ENCODE measurements around the gene MCOLN1. TPM values are rescaled to one million over a fixed set of nuclear protein-coding genes. Genes with fewer than 3 reads are reported as not detected.

MCOLN1 gene
- total and polyA plus RNA-seq, 2 of the 8 experiments (the other 6 are each of a cell fraction or from before 2014, with no cell fraction given) = 19.1 to 40.0 TPM

GRCh38 chr19:7545904-7546303 is 23.5 kb downstream of the MCOLN1 start (continued):
- TF ChIP-seq, protein P1, sequence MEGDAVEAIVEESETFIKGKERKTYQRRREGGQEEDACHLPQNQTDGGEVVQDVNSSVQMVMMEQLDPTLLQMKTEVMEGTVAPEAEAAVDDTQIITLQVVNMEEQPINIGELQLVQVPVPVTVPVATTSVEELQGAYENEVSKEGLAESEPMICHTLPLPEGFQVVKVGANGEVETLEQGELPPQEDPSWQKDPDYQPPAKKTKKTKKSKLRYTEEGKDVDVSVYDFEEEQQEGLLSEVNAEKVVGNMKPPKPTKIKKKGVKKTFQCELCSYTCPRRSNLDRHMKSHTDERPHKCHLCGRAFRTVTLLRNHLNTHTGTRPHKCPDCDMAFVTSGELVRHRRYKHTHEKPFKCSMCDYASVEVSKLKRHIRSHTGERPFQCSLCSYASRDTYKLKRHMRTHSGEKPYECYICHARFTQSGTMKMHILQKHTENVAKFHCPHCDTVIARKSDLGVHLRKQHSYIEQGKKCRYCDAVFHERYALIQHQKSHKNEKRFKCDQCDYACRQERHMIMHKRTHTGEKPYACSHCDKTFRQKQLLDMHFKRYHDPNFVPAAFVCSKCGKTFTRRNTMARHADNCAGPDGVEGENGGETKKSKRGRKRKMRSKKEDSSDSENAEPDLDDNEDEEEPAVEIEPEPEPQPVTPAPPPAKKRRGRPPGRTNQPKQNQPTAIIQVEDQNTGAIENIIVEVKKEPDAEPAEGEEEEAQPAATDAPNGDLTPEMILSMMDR (IDR thresholded peaks at IDR 0.05; ENCODE audit: control extremely low read depth in 1 of 3, insufficient read depth in 1 of 3, low read depth in 1 of 3, low read length in 3 of 3) = no peak
- TF ChIP-seq PHF8 (conservative IDR thresholded peaks at IDR 0.05; ENCODE audit: low read depth, low read length) (no peak), YY1 (IDR thresholded peaks at IDR 0.05; ENCODE audit: low read depth, low read length) (no peak), BACH1 (IDR thresholded peaks at IDR 0.05; ENCODE audit: low read length) (no peak), RXRA (IDR thresholded peaks at IDR 0.05; ENCODE audit: insufficient read depth, low read depth, low read length) (no peak), EP300 (IDR thresholded peaks at IDR 0.05; ENCODE audit: borderline replicate concordance in 1 of 2, low read depth in 2 of 2, low read length in 2 of 2) (no peak), RNF2 (IDR thresholded peaks at IDR 0.05; ENCODE audit: borderline replicate concordance, low read depth, low read length, missing control alignments, poor library complexity, severe bottlenecking) (no peak)
